Posterior cingulate gyrus (tissue), 11 donors: Measurements from ENCODE around the gene MYO3B.
"Not testable (repeated sequence)": the region's sequence is repeated elsewhere in the genome, so short reads cannot be mapped to it uniquely, and the experiment has no call there.

ENCODE experiments used
- DNase-seq, 10 donors: peaks; one replicate each; pipeline versions ENCODE4 v3.0.0 to v3.0.0-alpha.2; 2020 to 2021; ENCODE audit warnings: mixed read lengths in 3 of 10
- intact Hi-C: fragments of 100-400 bp; cut with DNase I; formaldehyde crosslinking; loops from one replicate; pipeline ENCODE4 v1.15.1; 2023

The MYO3B gene

DNA sequence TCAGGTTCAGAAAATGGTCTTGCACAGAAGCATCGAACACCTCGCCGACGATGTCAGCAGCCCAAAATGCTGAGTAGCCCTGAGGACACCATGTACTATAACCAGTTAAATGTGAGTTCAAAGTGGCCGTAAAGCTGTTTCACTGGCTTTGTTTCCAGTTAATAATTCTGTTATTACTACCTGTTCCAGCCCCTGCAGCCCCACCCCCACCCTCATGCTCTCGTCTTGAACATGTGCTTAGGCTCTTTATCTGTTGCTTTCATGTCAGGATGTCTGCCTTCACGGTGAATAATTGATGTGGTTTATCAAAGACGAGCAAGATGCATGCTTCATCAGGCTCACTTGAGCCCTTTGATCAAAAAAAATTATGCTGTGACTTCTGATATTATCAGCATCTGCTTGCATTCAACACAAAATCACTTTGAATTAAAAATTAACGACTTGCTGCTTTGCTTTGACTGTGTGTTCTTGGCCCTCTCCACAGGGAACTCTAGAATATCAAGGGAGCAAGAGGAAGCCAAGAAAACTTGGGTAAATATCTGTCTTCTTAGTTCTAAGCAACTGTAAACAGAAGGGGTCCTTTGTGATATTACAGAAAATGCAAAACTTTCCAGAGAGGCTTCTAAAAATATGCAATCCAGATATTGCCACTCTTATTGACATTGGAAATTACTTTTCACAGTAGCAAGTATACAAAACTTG is 473.8 kb downstream of the MYO3B start:
- DNase-seq = no peak
- intact Hi-C loops = no loop called here

GRCh38 chr2:170652637-170653417 is 474.9 kb downstream of the MYO3B start:
- peak in 1 of 10 donors; percentile 21 for DNase-seq
- intact Hi-C loops = no loop called here

DNA sequence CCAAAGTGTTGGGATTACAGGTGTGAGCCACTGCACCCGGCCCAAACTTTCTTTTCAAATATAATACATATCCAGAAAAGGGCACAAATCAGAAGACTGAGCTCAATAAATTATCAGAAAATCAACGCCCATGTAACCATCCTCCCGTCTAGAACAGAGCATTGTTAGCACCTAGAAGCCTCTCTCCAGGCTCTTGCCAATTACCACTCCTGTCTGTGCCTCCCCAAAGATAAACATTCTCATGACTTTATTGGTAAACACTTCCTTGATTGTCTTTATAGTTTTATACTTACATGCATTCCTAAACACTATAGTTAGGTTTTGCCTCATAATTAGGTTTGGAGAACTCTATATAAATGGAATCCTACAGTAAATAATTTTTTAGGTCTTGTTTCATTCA is 478.7 kb downstream of the MYO3B start:
- intact Hi-C loops = no loop called here

GRCh38 chr2:170660409-170660808 is 482.5 kb downstream of the MYO3B start:
- intact Hi-C loops = no loop called here
- no peak for DNase-seq

More for the DNA sequence above, 478.7 kb downstream of the MYO3B start:
- DNase-seq = no peak

GRCh38 chr2:170665743-170666142 is 487.8 kb downstream of the MYO3B start:
- DNase-seq = no peak
- intact Hi-C loops = no loop called here

GRCh38 chr2:170669909-170670308 is 492.0 kb downstream of the MYO3B start:
- intact Hi-C loops = no loop called here
- DNase-seq = no peak

DNA sequence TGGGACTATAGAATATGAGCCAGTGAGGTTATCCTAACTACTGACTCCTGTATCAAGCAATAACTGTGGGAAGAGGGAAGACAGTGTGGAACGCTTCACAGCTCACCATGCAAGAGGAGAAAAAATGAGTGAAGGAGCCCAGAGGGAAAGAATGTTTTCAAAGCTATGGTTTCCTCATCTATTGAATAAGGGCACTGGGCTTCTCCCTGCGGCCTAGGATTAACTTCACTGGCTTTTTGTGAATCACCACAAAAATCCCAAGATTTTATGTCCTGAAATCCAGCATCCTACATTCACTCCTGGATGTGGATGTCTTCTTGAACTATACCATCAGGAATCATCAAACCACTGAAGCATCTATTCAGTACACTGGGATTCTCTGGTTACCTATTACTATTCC is 492.7 kb downstream of the MYO3B start:
- intact Hi-C loops = no loop called here
- no peak for DNase-seq

- intact Hi-C loops = no loop called here
- DNase-seq = no peak
Observed at GRCh38 chr2:170671079-170671478, 493.1 kb downstream of the MYO3B start.

DNA sequence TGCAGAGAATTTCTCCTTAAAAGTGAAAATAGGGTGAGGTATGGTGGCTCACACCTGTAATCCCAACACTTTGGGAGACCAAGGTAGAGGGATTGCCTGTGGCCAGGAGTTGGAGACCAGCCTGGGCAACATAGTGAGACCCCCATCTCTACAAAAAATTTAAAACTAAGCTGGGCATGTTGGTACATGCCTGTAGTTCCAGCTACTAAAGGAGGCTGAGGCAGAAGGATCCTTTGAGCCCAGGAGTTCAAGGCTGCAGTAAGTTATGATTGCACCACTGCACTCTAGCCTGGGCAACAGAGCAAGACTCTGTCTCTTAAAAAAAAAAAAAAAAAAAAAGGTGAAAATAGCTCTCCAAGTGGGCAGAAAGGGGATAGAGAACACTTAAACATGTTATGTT is 496.3 kb downstream of the MYO3B start:
- intact Hi-C loops, DNase-seq: not testable (repeated sequence)

GRCh38 chr2:170675701-170676100 is 497.8 kb downstream of the MYO3B start:
- peak in 1 of 10 donors; percentile 21 for DNase-seq
- intact Hi-C loops = no loop called here

GRCh38 chr2:170679607-170680079 is 501.7 kb downstream of the MYO3B start:
- peak in 1 of 10 donors; percentile 38 for DNase-seq
- intact Hi-C loops = no loop called here

GRCh38 chr2:170680172-170680941 is 502.4 kb downstream of the MYO3B start:
- no peak for DNase-seq
- intact Hi-C loops = no loop called here

DNA sequence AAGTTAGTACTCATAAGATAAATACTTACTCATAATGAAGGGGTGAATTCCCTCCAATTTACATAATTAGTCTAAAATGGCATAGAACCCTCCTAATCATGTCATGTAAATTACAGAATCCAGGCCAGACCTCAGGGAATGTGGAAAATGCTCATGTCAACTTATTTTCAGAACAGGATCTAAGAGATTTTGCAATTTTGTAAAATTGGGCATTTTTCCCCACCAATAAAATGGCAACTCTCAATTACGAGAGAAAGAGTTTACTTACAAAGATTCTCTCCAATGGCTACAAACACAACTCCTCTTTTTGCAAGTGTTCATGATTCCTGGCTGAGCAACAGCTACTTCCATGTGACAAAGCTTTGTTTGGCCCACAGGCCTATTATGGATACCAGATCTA is 503.4 kb downstream of the MYO3B start:
- peak in 1 of 10 donors; percentile 12 for DNase-seq
- intact Hi-C loops = no loop called here

GRCh38 chr2:170685591-170685990 is 507.6 kb downstream of the MYO3B start:
- intact Hi-C loops = no loop called here
- DNase-seq = no peak

GRCh38 chr2:170689481-170689880 is 511.5 kb downstream of the MYO3B start:
- intact Hi-C loops = no loop called here
- DNase-seq = no peak

GRCh38 chr2:170690640-170691039 is 512.7 kb downstream of the MYO3B start:
- intact Hi-C loops = no loop called here
- DNase-seq = peak in 1 of 10 donors; percentile 37

DNA sequence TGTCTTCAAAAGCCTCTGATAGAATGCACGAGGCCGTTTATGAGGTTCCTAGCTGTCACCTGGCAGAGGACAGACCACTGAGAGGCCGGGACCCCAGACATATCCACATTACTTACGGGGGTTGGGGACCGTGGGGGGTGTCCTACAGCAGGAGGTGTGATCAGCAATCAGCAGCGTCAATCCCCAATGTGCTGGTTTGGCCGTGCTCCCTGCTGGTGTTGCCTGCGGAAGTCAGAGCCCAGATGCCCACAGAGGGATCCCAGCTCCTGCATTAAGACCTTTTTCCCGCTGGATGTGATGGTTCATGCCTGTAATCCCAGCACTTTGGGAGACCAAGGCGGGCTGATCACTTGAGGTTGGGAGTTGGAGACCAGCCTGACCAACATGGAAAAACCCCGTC is 516.4 kb downstream of the MYO3B start:
- intact Hi-C loops = no loop called here
- no peak for DNase-seq

GRCh38 chr2:170695521-170696410 is 517.8 kb downstream of the MYO3B start:
- intact Hi-C loops = no loop called here
- DNase-seq = no peak

GRCh38 chr2:170696948-170697347 is 519.0 kb downstream of the MYO3B start:
- DNase-seq = no peak
- intact Hi-C loops = no loop called here

DNA sequence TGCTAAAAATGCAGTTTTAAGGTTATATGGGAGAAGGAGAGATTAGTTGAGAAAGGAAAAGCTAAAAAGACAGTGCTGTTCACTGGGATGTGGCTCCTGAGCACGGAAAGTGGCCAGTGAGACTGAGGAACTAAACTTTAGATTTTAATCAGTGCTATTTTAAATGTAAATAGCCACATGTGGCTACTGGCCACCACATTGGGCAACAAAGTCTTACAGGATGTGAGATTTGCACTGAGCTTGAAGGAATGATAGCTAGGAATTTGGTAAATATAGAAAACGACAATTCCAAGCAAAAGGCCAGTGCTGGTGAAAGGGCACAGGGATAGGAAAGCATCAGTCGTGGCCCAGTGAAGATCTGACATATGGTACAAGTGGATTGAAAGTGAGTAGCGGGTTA is 523.1 kb downstream of the MYO3B start:
- no peak for DNase-seq

More for the DNA sequence above, 523.1 kb downstream of the MYO3B start:
- intact Hi-C loops = no loop called here
